Measurements from ENCODE around the gene ZNF300. TPM values are rescaled to one million over a fixed set of nuclear protein-coding genes. Genes with fewer than 3 reads are reported as not detected.
"Not testable (repeated sequence)": the region's sequence is repeated elsewhere in the genome, so short reads cannot be mapped to it uniquely, and the experiment has no call there.

Gene ZNF300
- total and polyA plus RNA-seq, 7 donors, result 0.46 to 6.1 (median 4.2) TPM

DNA sequence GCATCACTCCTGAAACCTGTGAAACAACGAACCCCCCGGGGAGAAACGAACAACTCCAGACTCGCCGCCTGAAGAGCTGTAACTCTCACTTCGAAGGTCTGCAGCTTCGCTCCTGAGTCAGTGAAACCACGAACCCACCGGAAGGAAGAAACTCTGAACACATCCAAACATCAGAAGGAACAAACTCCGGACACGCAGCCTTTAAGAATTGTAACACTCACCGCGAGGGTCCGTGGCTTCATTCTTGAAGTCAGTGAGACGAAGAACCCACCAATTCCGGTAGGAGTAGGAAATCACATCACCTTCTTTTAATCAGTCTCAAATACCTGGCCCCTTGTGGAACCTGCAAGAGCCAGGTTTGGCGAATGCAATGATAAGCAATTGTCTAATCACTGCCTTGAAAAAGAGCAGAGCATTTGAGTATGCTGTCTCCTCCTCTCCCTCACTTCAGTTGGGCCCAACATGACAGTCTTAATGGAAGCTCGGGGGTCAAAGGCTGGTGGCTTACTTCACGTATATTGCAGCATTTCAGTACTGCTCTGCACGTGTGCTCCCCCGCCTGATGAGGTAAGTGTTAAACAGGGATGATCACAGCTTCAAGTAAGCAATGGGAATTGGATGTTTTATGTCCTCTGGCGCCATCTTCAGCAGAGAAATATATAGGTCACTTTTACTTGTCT lies 58.0 kb downstream of the ZNF300 start:
- no peaks in the 10 kb centered on the region for H3K36me3 ChIP-seq
- H3K9me3 ChIP-seq, result no peaks in the 10 kb centered on the region
- no peak overlapping the region for H3K4me3 ChIP-seq
- 49 to 58% methylated on average over 22 of the region's 22 CpGs for WGBS, 2 donors
- TF ChIP-seq, protein P1, sequence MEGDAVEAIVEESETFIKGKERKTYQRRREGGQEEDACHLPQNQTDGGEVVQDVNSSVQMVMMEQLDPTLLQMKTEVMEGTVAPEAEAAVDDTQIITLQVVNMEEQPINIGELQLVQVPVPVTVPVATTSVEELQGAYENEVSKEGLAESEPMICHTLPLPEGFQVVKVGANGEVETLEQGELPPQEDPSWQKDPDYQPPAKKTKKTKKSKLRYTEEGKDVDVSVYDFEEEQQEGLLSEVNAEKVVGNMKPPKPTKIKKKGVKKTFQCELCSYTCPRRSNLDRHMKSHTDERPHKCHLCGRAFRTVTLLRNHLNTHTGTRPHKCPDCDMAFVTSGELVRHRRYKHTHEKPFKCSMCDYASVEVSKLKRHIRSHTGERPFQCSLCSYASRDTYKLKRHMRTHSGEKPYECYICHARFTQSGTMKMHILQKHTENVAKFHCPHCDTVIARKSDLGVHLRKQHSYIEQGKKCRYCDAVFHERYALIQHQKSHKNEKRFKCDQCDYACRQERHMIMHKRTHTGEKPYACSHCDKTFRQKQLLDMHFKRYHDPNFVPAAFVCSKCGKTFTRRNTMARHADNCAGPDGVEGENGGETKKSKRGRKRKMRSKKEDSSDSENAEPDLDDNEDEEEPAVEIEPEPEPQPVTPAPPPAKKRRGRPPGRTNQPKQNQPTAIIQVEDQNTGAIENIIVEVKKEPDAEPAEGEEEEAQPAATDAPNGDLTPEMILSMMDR (IDR thresholded peaks at IDR 0.05), result peak; percentile 52 to 66 (median 56)
- no peak for TF ChIP-seq EP300 (IDR thresholded peaks at IDR 0.05)
- no peak for TF ChIP-seq POLR2A (IDR thresholded peaks at IDR 0.05)
- peak in 1 of 4 donors; percentile 41 for TF ChIP-seq POLR2AphosphoS5 (IDR thresholded peaks at IDR 0.05)
- intact Hi-C loops (cut with DNase I), result loop anchor here (1.0 to 5.0 kb wide), 4 partner anchors 45 to 389 kb away; partner anchors contain the start of gene RBM22
- peak; percentile 75 for DNase-seq
- no peak overlapping the region for H3K27ac ChIP-seq
- no peaks in the 10 kb centered on the region for H3K27me3 ChIP-seq
- H3K4me1 ChIP-seq, result no peaks in the 10 kb centered on the region

DNA sequence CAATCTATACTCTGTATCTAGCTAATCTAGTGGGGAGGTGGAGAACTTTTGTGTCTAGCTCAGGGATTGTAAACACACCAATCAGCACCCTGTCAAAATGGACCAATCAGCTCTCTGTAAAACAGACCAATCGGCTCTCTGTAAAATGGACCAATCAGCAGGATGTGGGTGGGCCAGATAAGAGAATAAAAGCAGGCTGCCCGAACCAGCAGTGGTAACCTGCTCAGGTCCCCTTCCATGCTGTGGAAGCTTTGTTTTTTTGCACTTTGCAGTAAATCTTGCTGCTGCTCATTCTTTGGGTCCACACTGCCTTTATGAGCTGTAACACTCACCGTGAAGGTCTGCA lies 58.5 kb downstream of the ZNF300 start, which contains the start of gene IRGM:
Gene IRGM, plus strand, starts transcription at position 214 of the 346 bp plus-strand sequence. CDS start 1,603 bp downstream, outside the sequence.
- not testable (repeated sequence) for H3K9me3 ChIP-seq, H3K27me3 ChIP-seq, DNase-seq, H3K4me3 ChIP-seq, H3K27ac ChIP-seq, H3K36me3 ChIP-seq, H3K4me1 ChIP-seq
- intact Hi-C loops (cut with DNase I), result loop anchor here (2.0 to 5.0 kb wide), 3 partner anchors 145 to 389 kb away; partner anchors contain the start of gene RBM22
- WGBS, 2 donors, result 74 to 81% methylated on average over 3 of the region's 3 CpGs

DNA sequence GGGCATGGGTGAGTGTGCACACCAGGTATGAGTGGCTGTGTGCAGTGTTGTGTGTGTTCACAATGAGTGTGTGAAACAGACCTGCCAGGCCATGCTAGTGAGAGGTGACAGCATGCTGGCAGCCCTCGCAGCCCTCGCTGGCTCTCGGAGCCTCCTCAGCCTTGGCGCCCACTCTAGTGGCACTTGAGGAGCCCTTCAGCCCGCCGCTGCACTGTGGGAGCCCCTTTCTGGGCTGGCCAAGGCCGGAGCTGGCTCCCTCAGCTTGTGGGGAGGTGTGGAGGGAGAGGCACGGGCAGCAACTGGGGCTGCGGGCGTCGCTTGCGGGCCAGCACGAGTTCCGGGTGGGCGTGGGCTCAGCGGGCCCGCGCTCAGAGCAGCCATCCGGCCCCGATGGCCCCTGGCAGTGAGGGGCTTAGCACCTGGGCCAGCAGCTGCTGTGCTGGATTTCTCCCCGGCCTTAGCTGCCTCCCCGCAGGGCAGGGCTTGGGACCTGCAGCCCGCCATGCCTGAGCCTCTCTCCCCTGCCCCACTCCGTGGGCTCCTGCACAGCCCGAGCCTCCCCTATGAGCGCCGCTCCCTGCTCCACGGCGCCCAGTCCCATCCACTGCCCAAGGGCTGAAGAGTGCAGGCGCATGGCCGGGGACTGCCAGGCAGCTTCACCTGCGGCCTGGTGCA lies 59.5 kb downstream of the ZNF300 start:
- not testable (repeated sequence) for DNase-seq, H3K4me1 ChIP-seq, H3K36me3 ChIP-seq, H3K9me3 ChIP-seq, H3K27ac ChIP-seq, H3K4me3 ChIP-seq, H3K27me3 ChIP-seq
- WGBS, 2 donors, result 87 to 88% methylated on average over 32 of the region's 32 CpGs
- intact Hi-C loops (cut with DNase I), result loop anchor here (2.0 to 5.0 kb wide), 2 partner anchors 25 to 388 kb away; no protein-coding TSS in a partner anchor

Other genes starting within 250 kb of the ZNF300 start
- gene MYOZ3, start 243.7 kb downstream of the ZNF300 start, total RNA-seq, result under 1 TPM in 2 of 4 donors, not detected in 2; 0.33 to 0.55 TPM
- under 1 TPM; 0.16 to 0.92 (median 0.60) TPM for gene MYOZ3, start 243.7 kb downstream of the ZNF300 start, polyA plus RNA-seq
- 10 to 100 TPM; 30.0 to 34.1 (median 31.8) TPM for gene RBM22, start 203.9 kb downstream of the ZNF300 start, total RNA-seq
- 10 to 100 TPM; 24.6 to 27.8 (median 25.9) TPM for gene RBM22, start 203.9 kb downstream of the ZNF300 start, polyA plus RNA-seq
- gene DCTN4, start 146.0 kb downstream of the ZNF300 start, total RNA-seq, result 10 to 100 TPM; 51.0 to 56.0 (median 53.7) TPM
- gene DCTN4, start 146.0 kb downstream of the ZNF300 start, polyA plus RNA-seq, result 10 to 100 TPM; 17.5 to 19.2 (median 19.2) TPM
- gene SMIM3, start 126.2 kb downstream of the ZNF300 start, total RNA-seq, result 10 to 100 TPM; 29.6 to 46.7 (median 43.6) TPM
- gene SMIM3, start 126.2 kb downstream of the ZNF300 start, polyA plus RNA-seq, result 10 to 100 TPM; 19.2 to 48.6 (median 46.0) TPM
- not detected for gene IRGM, start 58.5 kb downstream of the ZNF300 start, total RNA-seq
- gene IRGM, start 58.5 kb downstream of the ZNF300 start, polyA plus RNA-seq, result under 1 TPM in 1 of 3 donors, not detected in 2; 0.34 TPM
- gene GPX3, start 115.6 kb upstream of the ZNF300 start, total RNA-seq, result 1,000 to 10,000 TPM in 2 of 4 donors, 100 to 1,000 TPM in 2; 616 to 2,079 (median 918) TPM
- gene GPX3, start 115.6 kb upstream of the ZNF300 start, polyA plus RNA-seq, result 1,000 to 10,000 TPM in 1 of 3 donors, 100 to 1,000 TPM in 1, 10 to 100 TPM in 1; 85.1 to 1,326 (median 302) TPM
- gene TNIP1, start 176.1 kb upstream of the ZNF300 start, total RNA-seq, result 10 to 100 TPM; 55.1 to 73.1 (median 62.8) TPM
- gene TNIP1, start 176.1 kb upstream of the ZNF300 start, polyA plus RNA-seq, result 100 to 1,000 TPM; 153 to 210 (median 195) TPM

All from sigmoid colon (tissue), 7 donors.